Osteoblast (primary cell): Measurements from ENCODE around the gene ZNF143. TPM values are rescaled to one million over a fixed set of nuclear protein-coding genes. Genes with fewer than 3 reads are reported as not detected.

Source experiments
- DNase-seq: peaks from one replicate; pipeline ENCODE4 v3.0.0; 2011; ENCODE audit warnings: low spot score, mixed read lengths; ENCODE audit not compliant: insufficient read length; ENCODE audit errors: missing footprints
- H2AFZ ChIP-seq: 2 replicates; pipeline ENCODE4 v1.6.0; 2011; ENCODE audit warnings: mild to moderate bottlenecking, low read length
- H3K27ac ChIP-seq: 2 replicates; pipeline ENCODE4 v1.5.1; 2011; ENCODE audit warnings: mild to moderate bottlenecking, low read depth, low read length, moderate library complexity
- H3K27me3 ChIP-seq: 2 replicates; pipeline ENCODE4 v1.6.0; 2012; ENCODE audit warnings: mild to moderate bottlenecking, control low read depth, inconsistent platforms, low read length, moderate library complexity; ENCODE audit not compliant: insufficient read depth
- H3K36me3 ChIP-seq: 2 replicates; pipeline ENCODE4 v1.5.1; 2011; ENCODE audit warnings: mild to moderate bottlenecking, low read length, control low read depth, moderate library complexity; ENCODE audit not compliant: insufficient read depth
- H3K4me1 ChIP-seq: 2 replicates; pipeline ENCODE4 v1.5.1; 2011; ENCODE audit warnings: mild to moderate bottlenecking, low read length, control low read depth, moderate library complexity; ENCODE audit not compliant: insufficient read depth
- H3K4me2 ChIP-seq: 2 replicates; pipeline ENCODE4 v1.6.0; 2011; ENCODE audit warnings: mild to moderate bottlenecking, low read length; ENCODE audit not compliant: insufficient read depth
- H3K4me3 ChIP-seq: fragments of 200-600 bp; sonication (generic); 3 replicates; pipeline ENCODE4 v1.5.1; 2012; ENCODE audit warnings: mild to moderate bottlenecking, low read length, inconsistent platforms; ENCODE audit not compliant: insufficient read depth
- H3K79me2 ChIP-seq: 2 replicates; pipeline ENCODE4 v1.6.0; 2012; ENCODE audit warnings: mild to moderate bottlenecking, low read length, control low read depth, inconsistent platforms; ENCODE audit not compliant: insufficient read depth
- H3K9me3 ChIP-seq: 2 replicates; pipeline ENCODE4 v1.5.1; 2011; ENCODE audit warnings: low read depth, low read length, control low read depth
- H4K20me1 ChIP-seq: 2 replicates; pipeline ENCODE4 v1.6.0; 2012; ENCODE audit warnings: mild to moderate bottlenecking, low read length, control low read depth; ENCODE audit not compliant: insufficient read depth
- CTCF ChIP-seq: IDR thresholded peaks from 2 replicates; pipeline ENCODE4 v1.5.1; 2011; ENCODE audit warnings: mild to moderate bottlenecking, low read depth, low read length, moderate library complexity; ENCODE audit errors: extremely low read depth
- total RNA-seq: library from RNA; depleted of rRNA; stranded (reverse); fragments of >200 nt; gene quantifications from 2 replicates; pipeline ENCODE4 v1.2.3, GENCODE V29; 2012

Gene ZNF143
- total RNA-seq, 1 donor, result 26.4 TPM

DNA sequence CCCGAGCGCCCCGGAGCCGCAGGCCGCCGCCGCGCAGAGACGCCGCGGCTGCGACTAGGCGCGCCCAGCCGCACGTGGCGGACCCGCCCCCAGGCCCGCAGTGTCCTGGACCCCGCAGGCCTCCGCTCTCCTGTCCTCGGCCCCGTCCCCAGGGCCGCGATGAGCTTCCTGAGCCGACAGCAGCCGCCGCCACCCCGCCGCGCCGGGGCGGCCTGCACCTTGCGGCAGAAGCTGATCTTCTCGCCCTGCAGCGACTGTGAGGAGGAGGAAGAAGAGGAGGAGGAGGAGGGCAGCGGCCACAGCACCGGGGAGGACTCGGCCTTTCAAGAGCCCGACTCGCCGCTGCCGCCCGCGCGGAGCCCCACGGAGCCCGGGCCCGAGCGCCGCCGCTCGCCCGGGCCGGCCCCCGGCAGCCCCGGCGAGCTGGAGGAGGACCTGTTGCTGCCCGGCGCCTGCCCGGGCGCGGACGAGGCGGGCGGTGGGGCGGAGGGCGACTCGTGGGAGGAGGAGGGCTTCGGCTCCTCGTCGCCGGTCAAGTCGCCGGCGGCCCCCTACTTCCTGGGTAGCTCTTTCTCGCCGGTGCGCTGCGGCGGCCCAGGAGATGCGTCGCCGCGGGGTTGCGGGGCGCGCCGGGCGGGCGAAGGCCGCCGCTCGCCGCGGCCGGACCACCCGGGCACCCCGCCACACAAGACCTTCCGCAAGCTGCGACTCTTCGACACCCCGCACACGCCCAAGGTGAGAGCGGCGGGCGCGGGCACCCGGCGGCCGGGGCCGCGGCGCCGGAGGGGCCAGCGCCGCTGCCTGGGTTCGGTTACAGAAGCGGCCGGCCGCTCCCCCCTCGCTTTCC is 113.2 kb downstream of the ZNF143 start:
- Histone ChIP-seq H3K36me3 (peaks cover 22% of the 10 kb centered on the region), H3K27me3 (no peaks in the 10 kb centered on the region), H3K79me2 (peaks cover 52% of the 10 kb centered on the region), H3K4me1 (peaks cover 37% of the 10 kb centered on the region), H4K20me1 (no peaks in the 10 kb centered on the region), H2AFZ (peak overlapping the region; percentile 35), H3K4me3 (peak overlapping the region; percentile 90), H3K27ac (peak overlapping the region; percentile 95), H3K4me2 (peak overlapping the region; percentile 100), H3K9me3 (no peaks in the 10 kb centered on the region)
- DNase-seq, result peak; percentile 77
- no peak for TF ChIP-seq CTCF

GRCh38 chr11:9574622-9575259 is 113.9 kb downstream of the ZNF143 start:
- Histone ChIP-seq H3K27ac (peak overlapping the region; percentile 95), H3K9me3 (no peaks in the 10 kb centered on the region), H3K79me2 (peaks cover 59% of the 10 kb centered on the region), H2AFZ (peak overlapping the region; percentile 72), H4K20me1 (no peaks in the 10 kb centered on the region), H3K27me3 (no peaks in the 10 kb centered on the region), H3K36me3 (peaks cover 29% of the 10 kb centered on the region), H3K4me2 (peak overlapping the region; percentile 100), H3K4me3 (peak overlapping the region; percentile 90), H3K4me1 (peaks cover 30% of the 10 kb centered on the region)
- peak; percentile 62 for DNase-seq
- TF ChIP-seq CTCF, result no peak

GRCh38 chr11:9575260-9576240 is 114.7 kb downstream of the ZNF143 start:
- Histone ChIP-seq H3K79me2 (peaks cover 67% of the 10 kb centered on the region), H3K4me3 (peak overlapping the region; percentile 90), H3K27me3 (no peaks in the 10 kb centered on the region), H3K4me2 (peak overlapping the region; percentile 100), H3K27ac (peak overlapping the region; percentile 95), H4K20me1 (no peaks in the 10 kb centered on the region), H3K36me3 (peaks cover 37% of the 10 kb centered on the region), H3K4me1 (peaks cover 29% of the 10 kb centered on the region), H3K9me3 (no peaks in the 10 kb centered on the region), H2AFZ (peak overlapping the region; percentile 72)
- TF ChIP-seq CTCF, result no peak
- peak; percentile 85 for DNase-seq
